NCI-H748 treated with DMSO at 0.1 percent for 48 hours (cell line): ENCODE measurements around the gene AXDND1.
"Not testable (repeated sequence)": the region's sequence is repeated elsewhere in the genome, so short reads cannot be mapped to it uniquely, and the experiment has no call there.

Experiments
- DNase-seq: peaks from one replicate; lab custom pipeline; 2025; lab: John Stamatoyannopoulos, UW

AXDND1 gene, protein sequence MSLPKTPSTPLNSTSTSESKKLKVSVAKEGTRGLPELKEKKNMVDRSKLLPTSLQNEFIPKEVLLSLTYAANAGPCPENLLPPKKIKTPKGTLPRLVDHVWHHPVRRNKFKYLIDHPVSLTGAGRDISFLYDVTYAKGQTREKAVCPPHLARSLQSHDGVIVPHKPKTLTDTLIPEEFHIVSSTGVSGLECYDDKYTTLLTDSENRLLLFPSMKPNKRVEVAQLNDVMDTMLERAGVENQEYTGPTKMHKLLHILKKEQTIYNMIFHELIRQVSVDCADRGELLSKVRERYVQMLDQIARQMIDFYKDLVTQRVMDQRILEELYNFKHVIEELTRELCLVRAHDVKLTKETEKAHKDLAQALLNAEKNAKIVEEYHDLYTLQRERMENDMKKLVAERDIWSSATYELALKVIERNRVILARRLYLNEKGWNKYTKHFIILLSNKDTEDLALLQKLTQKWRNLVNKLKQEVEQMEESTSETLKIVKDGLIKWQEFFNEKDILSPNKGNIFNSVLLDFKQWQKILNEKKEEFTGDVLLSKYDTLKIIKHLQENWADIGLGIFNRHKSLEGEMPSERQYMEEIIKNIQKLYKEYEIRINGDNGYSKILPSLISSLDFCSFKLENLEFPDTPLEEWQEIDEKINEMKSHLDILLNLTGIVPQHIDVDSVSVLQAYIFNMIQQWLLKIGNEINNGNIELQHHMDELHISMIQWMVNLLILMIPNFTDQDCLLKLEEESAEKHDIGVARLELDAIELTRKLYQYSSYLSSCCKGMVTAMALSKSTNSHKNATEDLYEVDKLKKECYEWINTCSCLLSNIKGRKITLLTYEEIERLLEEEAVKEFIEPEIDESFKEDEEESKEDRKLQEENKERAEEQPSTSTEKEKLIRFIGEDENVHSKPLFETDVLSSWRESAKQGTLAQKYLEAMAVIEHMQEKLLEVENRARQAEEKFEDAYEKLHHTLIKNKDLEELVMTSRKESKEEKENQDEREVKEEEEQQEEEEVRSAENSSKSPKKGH

DNA sequence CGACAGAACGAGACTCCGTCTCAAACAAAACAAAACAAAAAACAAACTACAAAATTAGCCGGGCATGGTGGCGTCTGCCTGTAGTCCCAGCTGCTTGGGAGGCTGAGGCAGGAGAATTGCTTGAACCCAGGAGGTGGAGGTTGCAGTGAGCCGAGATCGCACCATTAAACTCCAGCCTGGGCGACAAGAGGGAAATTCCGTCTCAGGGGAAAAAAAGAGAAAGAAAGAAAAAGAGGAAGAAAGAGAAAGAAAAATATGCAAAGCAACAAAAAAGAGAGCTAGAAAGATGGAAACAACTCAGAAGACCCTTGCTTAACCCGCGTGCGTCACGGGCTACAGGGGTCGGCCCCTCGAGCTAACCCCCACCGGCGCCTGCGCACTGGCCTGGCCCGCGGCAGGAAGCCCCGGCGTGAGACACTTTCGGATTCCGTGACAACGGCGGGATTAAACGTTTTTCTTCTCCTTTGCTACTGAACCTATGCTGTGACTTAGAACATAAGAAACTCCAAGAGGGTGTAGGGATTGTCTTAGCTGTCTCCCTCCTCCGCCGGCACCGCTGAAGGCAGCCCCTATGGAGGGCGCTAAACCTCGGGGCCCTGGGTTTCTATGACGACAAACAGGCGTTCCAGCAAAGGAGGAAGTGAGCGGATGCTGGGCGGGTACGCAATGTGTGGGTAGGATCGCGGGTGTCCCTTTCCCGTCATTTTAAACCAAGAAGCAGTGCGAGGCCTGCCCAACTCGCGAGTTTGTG is at the start of gene AXDND1:
Gene AXDND1 (plus strand): TSS at position 630 of the 751 bp plus-strand sequence. CDS start 539 bp downstream, outside the sequence.
- peak; percentile 48 for DNase-seq

- DNase-seq: no peak
Observed at GRCh38 chr1:179318491-179318890, 47.3 kb upstream of the AXDND1 start.

DNA sequence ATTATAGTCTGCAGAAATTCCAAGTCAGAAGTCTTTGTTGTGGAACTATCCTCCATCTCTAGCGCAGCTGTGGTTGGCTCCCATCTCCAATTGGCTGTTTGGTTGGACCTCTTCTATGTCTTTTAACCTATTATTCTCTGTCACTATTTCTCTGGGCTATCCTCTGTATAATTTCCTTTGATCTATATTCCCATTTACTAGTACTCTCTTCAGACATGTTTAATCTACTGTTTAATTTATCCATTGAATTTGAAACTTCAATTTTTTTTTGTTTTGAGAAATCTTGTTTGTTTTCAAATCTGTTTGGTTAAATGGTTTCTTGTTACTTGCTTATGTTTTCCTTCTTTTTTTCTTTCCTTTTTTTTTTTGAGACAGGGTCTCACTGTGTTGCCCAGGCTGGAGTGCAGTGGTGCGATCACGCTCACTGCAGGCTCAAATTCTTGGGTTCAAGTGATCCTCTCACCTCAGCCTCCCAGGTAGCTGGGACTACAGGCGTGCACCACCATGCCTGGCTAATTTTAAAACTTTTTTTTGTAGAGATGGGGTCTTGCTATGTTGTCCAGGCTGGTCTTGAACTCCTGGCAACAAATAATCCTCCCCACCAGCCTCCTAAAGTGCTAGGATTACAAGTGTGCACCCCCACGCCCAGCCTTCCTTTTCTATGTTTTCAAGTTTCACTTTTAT is 44.1 kb upstream of the AXDND1 start:
- DNase-seq: no peak

DNA sequence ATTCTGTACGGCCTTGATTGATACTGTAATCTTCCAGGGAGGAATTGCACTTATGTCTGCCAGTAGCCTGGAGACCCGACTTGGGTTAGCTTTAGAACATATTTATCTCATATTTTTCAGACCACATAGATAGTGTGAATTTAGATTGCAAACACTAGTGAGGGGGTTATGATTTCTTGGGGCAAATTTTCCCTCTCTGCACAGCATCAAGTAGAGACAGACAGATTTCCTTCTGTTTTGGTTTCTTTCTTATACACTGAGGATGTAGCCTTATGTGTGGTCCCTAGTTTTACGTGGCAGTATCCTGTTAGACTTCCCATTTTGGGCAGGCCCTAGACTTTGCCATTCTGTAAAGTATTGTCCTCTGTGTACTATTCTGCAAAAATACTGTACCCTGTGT is 43.2 kb upstream of the AXDND1 start:
- DNase-seq: no peak

DNA sequence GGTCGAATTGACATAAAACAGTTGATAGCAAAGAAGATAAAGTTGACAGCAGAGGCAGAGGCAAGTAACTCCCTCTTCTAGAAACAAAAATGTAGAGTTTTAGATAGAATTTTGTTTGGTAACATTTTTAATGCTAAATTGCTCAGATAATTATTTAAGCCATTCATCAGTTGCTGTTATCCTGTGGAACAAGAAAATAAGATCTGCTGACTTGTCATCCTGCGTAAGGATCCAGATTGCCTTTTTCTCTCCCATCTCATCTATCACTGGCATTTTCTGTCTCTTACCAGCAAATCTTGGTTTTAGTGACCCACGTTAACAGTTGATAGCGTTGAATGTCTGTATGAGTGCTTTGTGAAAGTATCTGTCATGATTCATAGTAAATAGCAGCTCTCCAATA is 42.3 kb upstream of the AXDND1 start:
- DNase-seq: no peak

DNA sequence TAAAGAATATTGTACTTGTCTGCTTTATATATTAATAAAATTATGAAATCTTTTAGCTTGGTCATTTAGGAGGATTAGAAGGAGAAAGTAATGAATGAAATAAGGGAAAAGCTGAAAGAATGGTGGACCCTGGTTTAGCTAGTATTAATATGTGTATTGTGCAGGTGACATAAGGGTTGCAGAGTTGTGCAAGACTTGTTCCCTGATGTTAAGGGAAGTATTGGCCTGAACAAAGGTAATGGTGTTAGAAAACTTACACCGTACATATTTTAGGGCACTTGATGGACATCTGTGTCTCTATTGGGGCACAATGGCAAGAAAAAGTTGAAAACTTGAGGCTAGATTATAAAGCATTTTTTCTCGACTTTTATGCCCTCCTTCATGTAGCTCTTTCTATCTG is 39.9 kb upstream of the AXDND1 start:
- no peak for DNase-seq

DNA sequence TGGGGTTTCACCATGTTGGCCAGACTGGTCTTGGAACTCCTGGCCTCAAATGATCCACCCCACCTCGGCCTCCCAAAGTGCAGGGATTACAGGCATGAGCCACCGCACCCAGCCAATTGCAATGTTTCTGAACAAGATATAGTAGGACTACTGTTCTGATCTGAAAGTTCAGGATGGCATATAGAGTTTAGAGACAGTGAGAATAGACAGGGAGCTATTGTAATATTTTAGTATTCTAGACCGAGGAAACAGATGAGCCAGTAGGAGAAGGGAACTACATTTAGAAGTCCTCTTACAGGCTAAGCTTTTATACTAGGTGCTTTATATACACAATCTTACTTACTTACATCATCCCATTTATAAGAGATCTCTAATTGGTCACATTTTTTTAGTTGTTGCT is 39.0 kb upstream of the AXDND1 start:
- no peak for DNase-seq

GRCh38 chr1:179327196-179327595 is 38.6 kb upstream of the AXDND1 start:
- no peak for DNase-seq

- DNase-seq: no peak
Observed at GRCh38 chr1:179327679-179328078, 38.1 kb upstream of the AXDND1 start.

- DNase-seq: no peak
Observed at GRCh38 chr1:179329862-179330261, 35.9 kb upstream of the AXDND1 start.

DNA sequence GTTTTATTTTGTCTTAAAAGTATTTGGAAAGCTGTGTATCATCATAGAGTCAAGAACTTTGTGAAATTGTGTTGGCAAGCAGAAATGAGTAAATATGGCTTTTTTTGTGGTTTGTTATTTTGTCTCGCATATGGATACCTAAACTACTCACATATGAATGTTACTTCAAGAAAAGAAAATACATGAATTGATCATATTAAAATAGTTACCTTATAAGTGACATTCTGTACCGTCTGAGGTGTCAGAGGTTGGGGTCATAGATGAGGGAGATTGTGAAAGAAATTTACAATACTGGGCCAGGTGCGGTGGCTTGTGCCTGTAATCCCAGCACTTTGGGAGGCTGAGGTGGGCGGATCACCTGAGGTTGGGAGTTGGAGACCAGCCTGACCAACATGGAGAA is 31.3 kb upstream of the AXDND1 start:
- DNase-seq: no peak

GRCh38 chr1:179337288-179337687 is 28.5 kb upstream of the AXDND1 start:
- no peak for DNase-seq

DNA sequence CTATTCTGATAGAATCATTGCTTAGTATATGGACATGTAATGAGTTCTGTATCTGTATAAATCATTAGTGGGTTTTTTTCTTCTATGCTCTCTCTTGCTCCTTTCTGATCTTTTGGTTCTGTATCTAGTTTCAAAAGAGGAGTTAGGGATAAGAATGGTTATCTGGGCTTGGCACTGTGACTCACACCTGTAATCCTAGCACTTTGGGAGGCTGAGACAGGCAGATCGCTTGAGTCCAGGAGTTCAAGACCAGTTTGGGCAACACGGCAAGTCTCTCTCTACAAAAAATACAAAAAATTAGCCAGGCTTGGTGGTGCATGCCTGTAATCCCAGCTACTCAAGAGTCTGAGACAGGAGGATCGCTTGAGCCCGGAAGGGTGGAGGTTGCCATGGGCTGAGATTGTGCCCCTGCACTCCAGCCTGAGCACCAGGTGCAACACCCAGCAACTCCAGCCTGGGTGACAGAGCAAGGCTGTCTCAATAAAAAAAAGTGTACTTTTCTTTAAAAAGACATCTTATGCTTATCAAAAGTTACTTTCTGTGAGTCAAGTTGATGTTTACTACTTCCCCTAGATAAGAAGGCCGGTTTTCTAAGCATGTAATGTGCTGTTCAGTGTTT is 27.7 kb upstream of the AXDND1 start:
- no peak for DNase-seq

DNA sequence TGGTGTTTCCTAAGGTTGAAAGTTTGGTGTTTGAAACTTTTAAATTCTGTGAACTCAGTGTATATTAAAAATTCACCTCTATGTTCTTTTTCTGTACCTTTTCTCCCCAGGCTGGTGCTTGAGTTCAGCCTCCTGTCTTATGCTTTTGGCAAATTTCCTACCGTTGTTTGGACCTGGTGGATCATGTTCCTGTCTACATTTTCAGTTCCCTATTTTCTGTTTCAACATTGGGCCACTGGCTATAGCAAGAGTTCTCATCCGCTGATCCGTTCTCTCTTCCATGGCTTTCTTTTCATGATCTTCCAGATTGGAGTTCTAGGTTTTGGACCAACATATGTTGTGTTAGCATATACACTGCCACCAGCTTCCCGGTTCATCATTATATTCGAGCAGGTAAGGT is 24.9 kb upstream of the AXDND1 start:
- DNase-seq: no peak

DNA sequence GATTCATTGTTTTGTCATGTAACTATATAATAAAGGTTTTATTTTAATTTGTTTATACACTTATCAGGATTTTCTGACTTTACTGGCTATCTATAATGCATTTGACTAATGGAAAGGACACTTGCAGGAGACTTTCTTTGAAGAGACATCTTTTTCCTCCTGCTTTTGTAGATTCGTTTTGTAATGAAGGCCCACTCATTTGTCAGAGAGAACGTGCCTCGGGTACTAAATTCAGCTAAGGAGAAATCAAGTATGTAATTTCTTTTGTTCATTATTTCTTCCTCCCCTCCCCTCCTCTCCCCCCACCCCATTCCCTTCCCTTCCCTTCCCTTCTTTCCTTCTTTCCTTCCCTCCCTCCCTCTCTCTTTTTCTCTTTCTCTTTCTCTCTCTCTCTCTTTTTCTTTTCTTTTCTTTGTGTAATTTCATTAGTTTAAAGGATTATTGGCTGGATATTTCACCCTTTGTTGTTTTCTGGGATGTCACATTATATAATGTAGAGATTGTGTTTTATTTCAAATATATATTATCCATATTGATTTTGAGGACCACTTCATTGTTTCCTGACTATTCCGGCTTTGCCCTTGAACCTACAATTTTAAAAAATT is 23.7 kb upstream of the AXDND1 start:
- DNase-seq: no peak

GRCh38 chr1:179342740-179343404 is 22.9 kb upstream of the AXDND1 start:
- DNase-seq: no peak

- no peak for DNase-seq
Observed at GRCh38 chr1:179351281-179351680, 14.5 kb upstream of the AXDND1 start.

DNA sequence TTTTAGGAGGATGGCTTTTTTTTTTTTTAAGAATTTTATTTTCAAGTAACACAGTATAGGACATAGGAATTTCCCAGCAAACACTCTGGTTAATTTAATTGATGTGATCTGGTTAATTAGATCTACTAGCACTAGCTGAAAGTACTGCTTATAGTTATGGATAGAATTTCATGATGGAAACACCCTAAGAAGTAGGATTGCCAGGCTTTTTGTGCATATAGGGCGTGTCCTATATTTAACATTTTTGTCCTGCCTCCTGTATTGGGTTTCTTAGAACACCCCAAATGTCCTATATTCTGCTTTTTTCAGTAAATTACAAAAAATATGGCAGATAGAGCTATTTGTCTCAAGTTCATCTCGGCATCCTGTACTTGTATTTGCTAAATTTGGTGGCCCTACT is 13.5 kb upstream of the AXDND1 start:
- no peak for DNase-seq

DNA sequence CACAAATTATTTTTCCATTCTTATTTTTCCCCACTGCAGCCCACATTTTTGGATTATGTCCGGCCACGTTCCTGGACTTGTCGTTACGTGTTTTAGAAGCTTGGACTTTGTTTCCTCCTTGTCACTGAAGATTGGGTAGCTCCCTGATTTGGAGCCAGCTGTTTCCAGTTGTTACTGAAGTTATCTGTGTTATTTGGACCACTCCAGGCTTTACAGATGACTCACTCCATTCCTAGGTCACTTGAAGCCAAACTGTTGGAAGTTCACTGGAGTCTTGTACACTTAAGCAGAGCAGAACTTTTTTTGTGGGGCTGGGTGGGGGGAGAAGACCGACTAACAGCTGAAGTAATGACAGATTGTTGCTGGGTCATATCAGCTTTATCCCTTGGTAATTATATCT is 12.2 kb upstream of the AXDND1 start:
- DNase-seq: no peak

DNA sequence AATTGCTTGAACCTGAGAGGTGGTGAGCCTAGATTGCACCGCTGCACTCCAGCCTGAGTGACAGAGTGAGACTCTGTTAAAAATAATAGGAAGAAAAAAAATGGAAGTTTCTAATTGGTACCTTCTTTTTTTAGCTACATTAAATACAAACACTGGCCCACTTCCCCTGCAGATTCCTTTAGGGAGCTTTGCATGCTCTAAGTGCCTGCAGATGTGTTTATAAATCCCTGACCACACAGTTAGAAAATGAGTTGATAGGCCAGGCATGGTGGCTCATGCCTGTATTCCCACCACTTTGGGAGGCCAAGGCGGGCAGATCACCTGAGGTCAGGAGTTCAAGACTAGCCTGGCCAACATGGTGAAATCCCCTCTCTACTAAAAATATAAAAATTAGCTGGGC is 4.1 kb upstream of the AXDND1 start:
- not testable (repeated sequence) for DNase-seq
